Measurements from ENCODE around the gene ZC3H12C.

GRCh38 chr11:110133160-110133559, 40.0 kb downstream of the ZC3H12C start:
- no peak for TF ChIP-seq SALL2 (CRISPR knock-in tag; IDR thresholded peaks at IDR 0.05)
- TF ChIP-seq, protein P1, sequence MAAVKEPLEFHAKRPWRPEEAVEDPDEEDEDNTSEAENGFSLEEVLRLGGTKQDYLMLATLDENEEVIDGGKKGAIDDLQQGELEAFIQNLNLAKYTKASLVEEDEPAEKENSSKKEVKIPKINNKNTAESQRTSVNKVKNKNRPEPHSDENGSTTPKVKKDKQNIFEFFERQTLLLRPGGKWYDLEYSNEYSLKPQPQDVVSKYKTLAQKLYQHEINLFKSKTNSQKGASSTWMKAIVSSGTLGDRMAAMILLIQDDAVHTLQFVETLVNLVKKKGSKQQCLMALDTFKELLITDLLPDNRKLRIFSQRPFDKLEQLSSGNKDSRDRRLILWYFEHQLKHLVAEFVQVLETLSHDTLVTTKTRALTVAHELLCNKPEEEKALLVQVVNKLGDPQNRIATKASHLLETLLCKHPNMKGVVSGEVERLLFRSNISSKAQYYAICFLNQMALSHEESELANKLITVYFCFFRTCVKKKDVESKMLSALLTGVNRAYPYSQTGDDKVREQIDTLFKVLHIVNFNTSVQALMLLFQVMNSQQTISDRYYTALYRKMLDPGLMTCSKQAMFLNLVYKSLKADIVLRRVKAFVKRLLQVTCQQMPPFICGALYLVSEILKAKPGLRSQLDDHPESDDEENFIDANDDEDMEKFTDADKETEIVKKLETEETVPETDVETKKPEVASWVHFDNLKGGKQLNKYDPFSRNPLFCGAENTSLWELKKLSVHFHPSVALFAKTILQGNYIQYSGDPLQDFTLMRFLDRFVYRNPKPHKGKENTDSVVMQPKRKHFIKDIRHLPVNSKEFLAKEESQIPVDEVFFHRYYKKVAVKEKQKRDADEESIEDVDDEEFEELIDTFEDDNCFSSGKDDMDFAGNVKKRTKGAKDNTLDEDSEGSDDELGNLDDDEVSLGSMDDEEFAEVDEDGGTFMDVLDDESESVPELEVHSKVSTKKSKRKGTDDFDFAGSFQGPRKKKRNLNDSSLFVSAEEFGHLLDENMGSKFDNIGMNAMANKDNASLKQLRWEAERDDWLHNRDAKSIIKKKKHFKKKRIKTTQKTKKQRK (IDR thresholded peaks at IDR 0.05; ENCODE audit: low read length): no peak
- TF ChIP-seq CTCF (CRISPR knock-in tag; IDR thresholded peaks at IDR 0.05): no peak
- no peak for TF ChIP-seq POLR2A (IDR thresholded peaks at IDR 0.05; ENCODE audit: insufficient read depth in 1 of 2, low read depth in 2 of 2, low read length in 2 of 2)
- TF ChIP-seq, protein P2, sequence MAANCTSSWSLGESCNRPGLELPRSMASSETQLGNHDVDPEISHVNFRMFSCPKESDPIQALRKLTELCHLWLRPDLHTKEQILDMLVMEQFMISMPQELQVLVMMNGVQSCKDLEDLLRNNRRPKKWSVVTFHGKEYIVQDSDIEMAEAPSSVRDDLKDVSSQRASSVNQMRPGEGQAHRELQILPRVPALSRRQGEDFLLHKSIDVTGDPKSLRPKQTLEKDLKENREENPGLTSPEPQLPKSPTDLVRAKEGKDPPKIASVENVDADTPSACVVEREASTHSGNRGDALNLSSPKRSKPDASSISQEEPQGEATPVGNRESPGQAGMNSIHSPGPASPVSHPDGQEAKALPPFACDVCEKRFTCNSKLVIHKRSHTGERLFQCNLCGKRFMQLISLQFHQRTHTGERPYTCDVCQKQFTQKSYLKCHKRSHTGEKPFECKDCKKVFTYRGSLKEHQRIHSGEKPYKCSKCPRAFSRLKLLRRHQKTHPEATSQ (CRISPR knock-in tag; IDR thresholded peaks at IDR 0.05; ENCODE audit: borderline replicate concordance): no peak
- no peak for TF ChIP-seq NFKBIZ (CRISPR knock-in tag; IDR thresholded peaks at IDR 0.05)
- no peak for TF ChIP-seq JUN (CRISPR knock-in tag; IDR thresholded peaks at IDR 0.05)
- TF ChIP-seq ZNF136 (CRISPR knock-in tag; IDR thresholded peaks at IDR 0.05; ENCODE audit: low read depth): no peak
- TF ChIP-seq MXI1 (IDR thresholded peaks at IDR 0.05; ENCODE audit: borderline replicate concordance, low read depth, low read length): no peak
- TF ChIP-seq, protein P3, sequence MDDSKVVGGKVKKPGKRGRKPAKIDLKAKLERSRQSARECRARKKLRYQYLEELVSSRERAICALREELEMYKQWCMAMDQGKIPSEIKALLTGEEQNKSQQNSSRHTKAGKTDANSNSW (CRISPR knock-in tag; IDR thresholded peaks at IDR 0.05; ENCODE audit: borderline replicate concordance): no peak
- no peak for TF ChIP-seq BRCA1 (CRISPR knock-in tag; IDR thresholded peaks at IDR 0.05)
- no peak for TF ChIP-seq KDM1A (CRISPR knock-in tag; IDR thresholded peaks at IDR 0.05)
- no peak for TF ChIP-seq ARNTL (CRISPR knock-in tag; IDR thresholded peaks at IDR 0.05)
- no peak for TF ChIP-seq CAMTA2 (CRISPR knock-in tag; IDR thresholded peaks at IDR 0.05; ENCODE audit: borderline replicate concordance)
